GM19397 (cell line): Measurements from ENCODE around the gene ASMTL.
"Not testable (repeated sequence)": the region's sequence is repeated elsewhere in the genome, so short reads cannot be mapped to it uniquely, and the experiment has no call there.

Experiments
- ATAC-seq: cut with Tn5 transposase; IDR thresholded peaks from one replicate; pipeline ENCODE4 v1.9.1; 2021; ENCODE audit warnings: mild to moderate bottlenecking, moderate library complexity; ENCODE audit not compliant: unreplicated experiment

Gene ASMTL

DNA sequence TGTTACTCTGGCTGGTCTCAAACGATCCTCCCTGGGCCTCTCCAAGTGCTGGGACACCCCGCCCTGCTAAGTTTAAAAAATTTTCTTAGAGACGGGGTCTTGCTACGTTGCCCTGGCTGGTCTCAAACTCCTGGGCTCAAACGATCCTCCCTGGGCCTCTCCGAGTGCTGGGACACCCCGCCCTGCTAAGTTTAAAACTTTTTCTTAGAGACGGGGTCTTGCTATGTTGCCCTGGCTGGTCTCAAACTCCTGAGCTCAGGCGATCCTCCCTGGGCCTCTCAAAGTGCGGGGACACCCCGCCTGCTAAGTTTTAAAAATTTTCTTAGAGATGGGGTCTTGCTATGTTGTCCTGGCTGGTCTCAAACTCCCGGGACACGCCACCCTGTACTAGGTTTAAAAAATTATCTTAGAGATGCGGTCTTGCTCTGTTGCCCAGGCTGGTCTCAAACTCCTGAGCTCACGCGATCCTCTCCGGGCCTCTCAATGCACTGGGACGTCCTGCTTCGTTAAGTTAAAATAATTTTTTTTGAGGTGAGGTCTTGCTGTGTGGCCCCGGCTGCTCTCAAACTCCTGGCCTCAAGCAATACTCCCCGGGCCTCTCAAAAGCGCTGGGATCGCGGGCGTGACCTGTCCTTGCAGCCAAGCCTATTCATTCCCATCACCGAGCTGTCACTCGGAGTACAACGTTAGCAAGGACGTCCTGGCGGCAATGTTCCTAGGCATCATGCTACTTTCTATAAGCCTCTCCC is 61.9 kb downstream of the ASMTL start:
- no peak for ATAC-seq

DNA sequence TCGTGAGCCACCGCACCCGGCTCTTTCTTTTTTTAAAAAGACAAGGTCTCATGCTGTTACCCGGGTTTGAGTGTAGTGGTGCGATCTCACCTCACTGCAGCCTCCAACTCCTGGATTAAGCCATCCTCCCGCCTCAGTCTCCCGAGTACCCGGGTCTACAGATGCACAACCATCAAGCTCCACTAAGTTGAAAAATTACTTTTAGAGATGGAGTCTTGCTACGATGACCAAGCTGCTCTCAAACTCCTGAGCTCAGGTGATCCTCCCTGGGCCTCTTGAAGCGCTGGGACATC is 62.8 kb downstream of the ASMTL start:
- ATAC-seq, result no peak

DNA sequence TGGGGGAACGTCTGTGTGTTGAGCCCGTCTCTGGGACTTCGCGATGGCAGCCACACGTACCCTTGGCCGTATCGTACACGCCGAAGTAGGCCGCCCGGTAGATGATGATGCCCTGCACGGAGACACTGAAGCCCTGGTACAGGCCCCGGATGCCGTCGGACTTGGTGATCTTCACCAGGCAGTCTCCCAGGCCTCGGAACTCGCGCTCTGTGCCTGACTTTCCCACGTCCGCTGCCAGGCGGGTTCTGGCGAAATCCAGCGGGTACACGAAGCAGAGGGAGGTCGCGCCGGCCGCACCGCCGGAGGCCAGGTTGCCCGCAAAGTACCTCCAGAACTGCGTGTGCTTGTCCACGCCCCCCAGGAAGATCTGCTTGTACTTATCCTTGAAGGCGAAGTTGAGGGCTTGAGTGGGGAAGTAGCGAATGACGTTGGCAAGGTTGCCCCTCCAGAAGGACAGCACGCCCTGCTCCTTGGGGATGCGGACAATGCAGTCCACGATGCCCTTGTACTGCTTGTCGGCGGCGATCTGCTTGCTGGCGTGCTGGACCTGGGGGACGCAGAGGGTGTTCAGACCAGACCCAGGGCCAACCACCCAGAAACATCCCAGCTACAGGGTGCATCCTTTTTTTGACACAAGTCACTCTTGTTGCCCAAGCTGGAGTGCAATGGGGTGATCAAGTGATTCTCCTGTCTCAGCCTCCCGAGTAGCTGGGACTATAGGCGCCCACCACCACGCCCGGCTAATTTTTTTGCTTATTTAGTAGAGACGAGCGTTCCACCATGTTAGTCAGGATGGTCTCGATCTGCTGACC is 63.3 kb downstream of the ASMTL start:
- no peak for ATAC-seq

DNA sequence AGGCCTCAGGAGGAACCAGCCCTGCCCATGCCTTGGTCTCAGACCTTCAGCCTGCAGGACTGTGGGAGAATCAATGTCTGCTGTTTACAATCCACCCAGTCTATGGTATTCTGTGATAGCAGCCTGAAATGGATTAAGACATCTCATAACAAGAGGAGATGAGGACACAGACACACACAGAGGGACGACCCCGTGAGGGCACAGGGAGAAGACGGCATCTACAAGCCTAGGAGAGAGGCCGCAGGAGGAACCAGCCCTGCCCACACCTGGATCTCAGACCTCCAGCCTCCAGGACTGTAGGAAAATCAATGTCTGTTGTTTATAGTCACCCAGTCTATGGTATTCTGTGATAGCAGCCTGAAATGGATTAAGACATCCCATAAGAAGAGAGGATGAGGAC is 64.1 kb downstream of the ASMTL start:
- no peak for ATAC-seq

DNA sequence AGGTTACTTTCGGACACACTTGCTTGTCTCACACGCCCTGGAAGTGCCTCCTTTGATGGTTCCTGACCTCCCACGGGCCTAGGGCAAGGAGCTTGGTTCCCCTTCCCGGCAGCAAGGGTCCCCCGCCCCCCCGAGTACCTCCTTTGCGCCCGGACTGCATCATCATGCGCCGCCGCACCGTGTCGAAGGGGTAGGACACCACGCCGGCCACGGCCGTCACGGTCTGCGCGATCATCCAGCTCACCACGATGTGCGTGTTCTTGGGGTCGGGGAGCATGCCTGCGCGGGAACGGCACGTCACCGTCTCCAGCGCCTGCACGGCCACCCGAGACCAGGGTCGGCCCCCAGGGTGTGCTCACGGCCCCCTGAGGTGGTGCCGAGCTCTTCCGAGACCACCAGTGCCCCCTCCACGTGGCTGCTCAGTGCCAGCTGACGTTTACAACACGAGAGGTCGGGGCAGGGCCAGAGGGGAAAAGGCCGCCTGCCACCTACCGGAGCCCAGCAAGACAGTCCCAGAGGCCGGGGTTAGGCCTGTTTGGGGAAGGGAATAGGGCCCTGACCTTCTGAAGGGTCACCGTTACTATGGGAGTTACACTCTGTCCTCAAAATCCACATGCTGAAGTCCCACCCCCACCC is 65.5 kb downstream of the ASMTL start:
- no peak for ATAC-seq

DNA sequence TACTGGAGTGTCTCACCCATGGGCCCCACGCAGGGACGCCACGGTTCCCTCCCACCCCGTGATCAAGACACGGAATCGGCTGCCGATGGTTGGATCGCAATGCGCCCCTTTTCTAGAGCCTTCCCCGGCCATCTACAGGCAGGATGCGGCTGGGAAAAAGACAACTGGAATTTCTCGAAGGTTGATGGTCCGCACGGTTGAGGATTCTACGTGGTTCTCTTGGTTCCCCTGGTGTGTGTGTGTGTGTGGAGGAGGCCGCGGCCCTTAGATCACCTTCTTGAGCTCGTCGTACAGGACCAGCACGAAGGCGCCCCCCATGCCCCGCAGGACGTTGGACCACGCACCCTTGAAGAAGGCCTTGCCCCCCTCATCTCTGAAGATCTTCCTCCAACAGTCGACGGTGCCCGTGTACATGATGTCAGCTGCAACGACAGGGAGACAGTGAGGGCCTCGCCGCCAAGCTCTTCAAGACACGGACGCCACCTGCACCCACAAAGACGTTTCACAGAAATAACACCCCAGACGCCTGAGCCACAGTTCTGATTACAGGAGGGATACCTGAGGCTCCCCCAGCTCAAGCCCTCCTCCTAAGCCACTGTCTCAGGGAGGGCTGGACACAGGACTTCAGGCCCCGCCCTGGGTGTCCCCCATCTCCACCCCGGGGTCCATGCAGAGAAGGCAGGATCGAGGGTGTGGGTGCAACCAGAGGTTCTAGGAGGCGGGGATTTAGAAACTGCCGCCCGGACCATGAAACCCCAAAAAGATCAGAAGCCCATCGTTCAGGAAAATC is 66.2 kb downstream of the ASMTL start:
- no peak for ATAC-seq

DNA sequence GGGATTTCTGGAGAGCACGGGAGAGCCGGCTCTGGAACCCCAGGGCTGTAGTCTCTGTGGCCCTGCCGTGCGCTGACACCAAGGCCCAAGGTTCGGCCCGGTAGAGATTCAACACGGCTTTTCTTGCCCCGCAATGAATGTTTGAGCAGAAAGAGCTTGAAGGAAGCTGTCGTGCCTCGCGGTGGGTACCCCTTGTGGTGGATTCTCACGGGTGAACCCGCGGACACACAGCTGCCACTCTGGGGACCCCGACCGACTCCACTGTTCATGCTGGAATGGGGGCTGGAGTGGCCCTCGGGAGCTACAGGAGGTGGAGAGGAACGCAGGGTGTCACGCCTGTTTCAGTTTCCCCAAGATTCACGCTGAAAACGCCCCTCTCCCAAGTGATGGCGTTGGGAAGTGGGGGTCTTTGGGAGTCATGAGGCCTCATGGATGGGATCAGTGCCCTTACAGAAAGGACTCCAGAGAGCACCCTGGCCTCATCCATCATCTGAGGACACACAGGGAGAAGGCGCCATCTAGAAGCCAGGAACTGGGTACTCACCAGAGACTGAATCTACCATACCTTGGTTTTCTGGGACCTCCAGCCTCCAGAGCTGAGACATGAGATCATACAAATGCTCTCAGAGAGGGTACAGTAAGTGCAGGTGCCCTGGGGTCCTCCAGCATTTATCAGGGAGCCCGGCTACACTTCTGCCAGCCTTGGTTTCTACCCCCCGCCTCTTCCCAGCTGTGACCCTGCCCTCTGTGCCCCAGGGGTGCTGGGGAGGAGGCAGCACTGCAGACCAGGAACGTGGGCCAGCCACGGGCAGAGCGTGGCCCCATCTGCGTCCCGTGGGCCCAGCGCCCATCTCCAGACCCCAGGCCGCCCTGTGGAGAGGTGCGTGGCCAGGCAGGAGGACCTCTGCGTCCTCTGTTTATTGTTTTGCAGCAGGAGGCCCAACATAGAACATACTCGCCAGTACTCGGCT is 67.2 kb downstream of the ASMTL start:
- ATAC-seq, result no peak

DNA sequence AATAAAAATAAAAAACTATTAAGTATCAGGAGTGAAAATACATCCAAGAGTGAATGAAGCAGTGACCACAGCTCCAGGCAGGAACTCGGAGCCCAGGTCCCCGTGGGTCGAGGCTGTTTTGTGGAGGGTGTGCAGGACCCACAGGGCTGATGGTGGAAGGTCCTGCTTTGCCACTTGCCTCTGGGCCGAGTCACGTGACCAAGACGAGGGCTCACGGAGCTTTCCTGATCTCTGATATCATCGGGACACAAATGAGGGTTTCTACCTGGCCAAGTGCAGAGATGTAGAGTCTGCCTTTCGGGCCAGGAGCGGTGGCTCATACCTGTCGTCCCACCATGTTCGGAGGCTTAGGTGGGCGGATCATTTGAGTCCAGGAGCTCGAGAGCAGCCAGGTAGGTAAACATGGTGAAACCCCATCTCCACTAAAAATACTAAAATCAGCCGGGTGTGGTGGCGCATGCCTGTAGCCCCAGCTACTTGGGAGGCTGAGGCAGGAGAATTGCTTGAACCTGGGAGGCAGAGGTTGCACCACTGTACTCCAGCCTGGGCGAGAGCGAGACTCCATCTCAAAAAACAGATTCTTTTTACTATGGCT is 68.0 kb downstream of the ASMTL start:
- no peak for ATAC-seq

DNA sequence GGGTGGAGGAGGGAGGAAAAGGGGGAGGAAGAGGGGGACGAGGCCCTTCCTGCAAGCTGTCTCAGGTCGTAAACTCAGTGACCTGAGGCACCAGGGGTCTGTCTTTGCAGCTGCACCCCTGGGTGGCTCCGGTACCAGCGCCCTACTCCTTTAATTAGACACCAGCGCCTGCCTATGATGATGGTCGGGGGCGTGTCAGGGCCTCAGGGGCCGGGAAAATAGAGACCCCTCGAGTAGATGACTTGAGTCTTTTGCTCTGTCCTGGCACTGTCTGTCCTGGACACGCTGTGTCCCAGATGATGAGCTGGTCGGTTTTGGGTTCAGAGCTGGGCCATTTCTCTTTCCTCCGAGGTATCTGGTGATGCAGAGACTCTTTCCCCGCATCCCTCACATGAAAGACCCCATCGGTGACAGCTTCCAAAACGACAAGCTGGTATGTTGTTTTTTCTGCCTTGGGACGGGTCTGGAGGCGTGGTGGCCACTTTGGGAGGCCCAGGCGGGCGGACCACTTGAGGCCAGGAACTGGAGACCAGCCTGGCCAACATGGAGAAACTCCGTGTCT is 72.0 kb downstream of the ASMTL start:
- ATAC-seq, result no peak

DNA sequence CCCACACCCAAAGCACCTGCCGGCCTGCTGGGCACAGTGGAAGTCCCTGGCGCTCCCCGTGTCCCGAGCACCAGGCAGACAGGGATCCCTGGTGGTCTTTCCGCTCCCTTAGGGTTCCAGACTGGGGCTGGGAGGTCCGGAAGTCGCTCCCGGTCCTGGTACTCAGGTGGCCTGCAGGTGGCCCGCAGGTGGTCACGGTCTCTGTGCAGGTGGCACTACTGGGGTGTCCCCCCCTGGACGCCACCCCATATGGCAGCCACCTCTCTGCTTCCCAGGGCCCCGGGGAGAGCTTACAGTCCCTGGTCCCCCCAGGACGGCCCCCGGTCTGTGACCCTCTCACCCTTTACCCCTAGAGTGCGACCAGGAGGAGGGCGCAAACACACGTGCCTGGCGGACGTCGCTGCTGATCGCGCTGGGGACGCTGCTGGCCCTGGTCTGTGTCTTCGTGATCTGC is 74.4 kb downstream of the ASMTL start:
- no peak for ATAC-seq

DNA sequence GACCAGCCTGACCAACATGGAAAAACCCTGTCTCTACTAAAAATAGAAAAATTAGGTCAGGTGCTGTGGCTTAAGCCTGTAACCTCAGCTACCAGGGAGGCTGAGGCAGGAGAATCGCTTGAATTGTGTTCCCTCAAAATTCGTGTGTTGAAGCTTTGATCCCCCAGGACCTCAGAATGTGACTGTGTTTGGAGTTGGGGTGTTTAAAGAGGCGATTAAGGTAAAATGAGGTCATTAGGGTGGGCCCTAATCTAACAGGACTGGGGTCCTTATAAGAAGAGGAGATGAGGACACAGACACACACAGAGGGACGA is 84.4 kb downstream of the ASMTL start:
- ATAC-seq, result no peak

DNA sequence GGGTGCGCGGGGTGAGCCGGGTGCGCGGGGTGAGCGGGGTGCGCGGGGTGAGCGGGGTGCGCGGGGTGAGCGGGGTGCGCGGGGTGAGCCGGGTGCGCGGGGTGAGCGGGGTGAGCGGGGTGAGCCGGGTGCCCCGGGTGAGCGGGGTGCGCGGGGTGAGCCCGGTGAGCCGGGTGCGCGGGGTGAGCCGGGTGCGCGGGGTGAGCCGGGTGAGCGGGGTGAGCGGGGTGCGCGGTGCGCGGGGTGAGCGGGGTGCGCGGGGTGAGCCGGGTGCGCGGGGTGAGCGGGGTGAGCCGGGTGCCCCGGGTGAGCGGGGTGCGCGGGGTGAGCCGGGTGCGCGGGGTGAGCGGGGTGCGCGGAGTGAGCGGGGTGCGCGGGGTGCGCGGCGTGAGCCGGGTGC is 86.3 kb downstream of the ASMTL start:
- not testable (repeated sequence) for ATAC-seq

DNA sequence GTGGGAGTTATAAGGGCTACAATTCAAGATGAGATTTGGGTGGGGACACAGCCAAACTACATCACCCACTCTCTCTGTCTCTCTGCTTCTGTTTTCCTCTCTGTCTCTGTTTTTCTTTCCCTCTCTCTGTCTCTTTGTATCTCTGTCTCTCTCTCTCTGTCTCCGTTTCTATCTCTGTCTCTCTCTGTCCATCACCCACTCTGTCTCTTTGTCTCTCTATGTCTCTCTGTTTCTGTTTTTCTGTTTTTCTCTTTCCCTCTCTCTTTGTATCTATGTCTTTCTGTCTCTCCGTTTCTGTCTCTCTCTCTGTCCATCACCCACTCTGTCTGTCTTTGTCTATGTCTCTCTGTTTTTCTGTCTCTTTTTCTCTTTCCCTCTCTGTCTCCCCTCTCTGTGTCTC is 90.8 kb downstream of the ASMTL start:
- no peak for ATAC-seq

DNA sequence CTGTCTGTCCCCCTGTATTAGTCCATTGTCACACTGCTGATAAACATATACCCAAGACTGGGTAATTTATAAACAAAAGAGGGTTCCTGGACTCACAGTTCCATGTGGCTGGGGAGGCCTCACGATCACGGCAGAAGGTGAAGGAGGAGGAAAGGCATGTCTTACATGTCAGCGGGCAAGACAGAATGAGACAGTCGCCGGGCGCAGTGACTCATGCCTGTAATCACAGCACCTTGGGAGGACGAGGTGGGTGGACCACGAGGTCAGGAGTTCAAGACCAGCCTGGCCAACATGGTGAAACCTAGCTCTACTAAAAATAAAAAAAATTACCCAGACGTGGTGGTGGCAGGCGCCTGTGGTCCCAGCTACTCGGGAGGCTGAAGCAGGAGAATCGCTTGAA is 91.4 kb downstream of the ASMTL start:
- no peak for ATAC-seq

DNA sequence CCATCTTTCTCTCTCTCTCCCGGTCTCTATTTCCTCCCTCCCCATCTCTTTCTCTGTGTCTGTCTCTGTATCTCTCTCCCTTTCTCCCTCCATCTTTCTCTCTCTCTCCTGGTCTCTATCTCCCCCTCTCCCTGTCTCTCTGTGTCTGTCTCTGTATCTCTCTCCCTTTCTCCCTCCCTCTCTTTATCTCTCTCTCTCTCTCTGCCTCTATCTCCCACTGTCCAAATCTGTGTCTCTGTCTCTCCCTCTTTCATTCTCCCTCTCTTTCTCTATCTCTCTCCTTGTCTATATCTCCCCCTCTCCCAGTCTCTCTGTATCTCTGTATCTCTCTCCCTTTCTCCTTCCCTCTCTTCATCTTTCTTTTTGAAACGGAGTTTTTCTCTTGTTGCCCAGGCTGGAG is 92.5 kb downstream of the ASMTL start:
- ATAC-seq, result no peak

DNA sequence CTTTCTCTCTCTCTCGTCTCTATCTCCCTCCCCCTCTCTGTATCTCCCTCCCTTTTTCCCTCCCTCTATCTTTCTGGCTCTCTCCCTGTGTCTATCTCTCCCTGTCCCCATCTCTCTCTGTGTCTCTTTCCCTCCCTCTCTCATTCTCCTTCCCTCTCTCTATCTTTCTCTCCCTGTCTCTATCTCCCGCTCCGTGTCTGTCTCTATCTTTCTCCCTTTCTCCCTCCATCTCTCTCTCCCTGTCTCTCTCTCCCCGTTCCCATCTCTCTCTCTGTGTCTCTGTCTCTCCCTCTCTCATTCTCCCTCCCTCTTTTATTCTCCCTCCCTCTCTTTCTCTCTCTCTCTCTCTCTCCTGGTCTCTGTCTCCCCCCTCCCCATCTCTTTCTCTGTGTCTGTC is 93.2 kb downstream of the ASMTL start:
- no peak for ATAC-seq

DNA sequence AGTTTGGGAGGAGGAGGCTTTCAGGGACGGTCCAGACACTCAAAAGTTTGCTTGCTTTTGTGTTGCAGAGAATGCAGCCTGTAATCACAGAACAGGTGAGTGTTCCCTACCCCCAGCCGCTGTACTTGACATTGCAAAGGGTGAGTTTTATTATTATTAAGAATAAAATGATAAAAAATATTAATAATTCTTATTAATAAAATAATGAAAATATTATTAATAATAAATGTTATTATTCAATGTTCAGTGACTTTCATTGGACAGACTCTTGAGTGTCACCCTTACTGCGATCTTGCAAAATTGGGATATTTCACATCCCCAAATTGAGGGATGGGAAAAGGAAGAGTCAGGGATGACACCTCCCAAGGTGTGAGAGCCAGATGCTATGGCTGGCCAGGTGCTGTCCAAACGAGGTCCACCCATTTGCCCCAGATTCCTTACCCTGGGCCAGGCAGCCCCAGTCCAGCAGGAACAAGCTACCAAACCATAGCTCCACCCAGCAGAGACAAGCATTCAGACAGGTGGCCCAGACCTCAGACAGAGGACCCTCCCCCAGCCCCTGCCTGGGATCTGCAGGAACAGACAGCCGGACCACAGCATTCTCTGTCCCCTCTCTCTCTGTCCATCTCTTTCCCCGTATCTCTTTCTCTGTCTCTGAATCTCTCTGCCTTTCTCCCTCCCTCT is 93.8 kb downstream of the ASMTL start:
- no peak for ATAC-seq

DNA sequence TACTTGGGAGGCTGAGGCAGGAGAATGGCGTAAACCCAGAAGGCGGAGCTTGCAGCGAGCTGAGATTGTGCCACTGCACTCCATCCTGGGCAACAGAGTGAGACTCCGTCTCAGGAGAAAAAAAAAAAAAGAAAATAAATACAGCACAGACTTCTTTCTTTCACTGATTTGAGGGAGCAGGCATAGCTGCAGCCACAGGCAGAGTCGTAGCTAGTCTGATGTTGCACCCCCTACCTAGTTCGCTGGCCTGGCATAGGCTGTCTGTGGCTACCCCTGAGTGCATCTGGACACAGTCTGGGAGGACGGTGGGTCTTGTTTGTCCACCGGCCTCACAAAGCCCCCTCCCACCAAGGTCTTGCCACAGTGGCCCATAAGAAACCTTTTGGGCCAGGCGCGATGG is 94.7 kb downstream of the ASMTL start:
- ATAC-seq, result no peak
